SW 1271 (cell line): ENCODE results near the gene MARCHF10.
"Not testable (repeated sequence)": the region's sequence is repeated elsewhere in the genome, so short reads cannot be mapped to it uniquely, and the experiment has no call there.

ENCODE experiments used
- DNase-seq, 2 experiments: peaks; one replicate each; lab custom pipeline; 2025; lab: John Stamatoyannopoulos, UW

MARCHF10 gene, protein sequence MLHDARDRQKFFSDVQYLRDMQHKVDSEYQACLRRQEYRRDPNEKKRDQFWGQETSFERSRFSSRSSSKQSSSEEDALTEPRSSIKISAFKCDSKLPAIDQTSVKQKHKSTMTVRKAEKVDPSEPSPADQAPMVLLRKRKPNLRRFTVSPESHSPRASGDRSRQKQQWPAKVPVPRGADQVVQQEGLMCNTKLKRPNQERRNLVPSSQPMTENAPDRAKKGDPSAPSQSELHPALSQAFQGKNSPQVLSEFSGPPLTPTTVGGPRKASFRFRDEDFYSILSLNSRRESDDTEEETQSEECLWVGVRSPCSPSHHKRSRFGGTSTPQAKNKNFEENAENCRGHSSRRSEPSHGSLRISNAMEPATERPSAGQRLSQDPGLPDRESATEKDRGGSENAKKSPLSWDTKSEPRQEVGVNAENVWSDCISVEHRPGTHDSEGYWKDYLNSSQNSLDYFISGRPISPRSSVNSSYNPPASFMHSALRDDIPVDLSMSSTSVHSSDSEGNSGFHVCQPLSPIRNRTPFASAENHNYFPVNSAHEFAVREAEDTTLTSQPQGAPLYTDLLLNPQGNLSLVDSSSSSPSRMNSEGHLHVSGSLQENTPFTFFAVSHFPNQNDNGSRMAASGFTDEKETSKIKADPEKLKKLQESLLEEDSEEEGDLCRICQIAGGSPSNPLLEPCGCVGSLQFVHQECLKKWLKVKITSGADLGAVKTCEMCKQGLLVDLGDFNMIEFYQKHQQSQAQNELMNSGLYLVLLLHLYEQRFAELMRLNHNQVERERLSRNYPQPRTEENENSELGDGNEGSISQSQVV

DNA sequence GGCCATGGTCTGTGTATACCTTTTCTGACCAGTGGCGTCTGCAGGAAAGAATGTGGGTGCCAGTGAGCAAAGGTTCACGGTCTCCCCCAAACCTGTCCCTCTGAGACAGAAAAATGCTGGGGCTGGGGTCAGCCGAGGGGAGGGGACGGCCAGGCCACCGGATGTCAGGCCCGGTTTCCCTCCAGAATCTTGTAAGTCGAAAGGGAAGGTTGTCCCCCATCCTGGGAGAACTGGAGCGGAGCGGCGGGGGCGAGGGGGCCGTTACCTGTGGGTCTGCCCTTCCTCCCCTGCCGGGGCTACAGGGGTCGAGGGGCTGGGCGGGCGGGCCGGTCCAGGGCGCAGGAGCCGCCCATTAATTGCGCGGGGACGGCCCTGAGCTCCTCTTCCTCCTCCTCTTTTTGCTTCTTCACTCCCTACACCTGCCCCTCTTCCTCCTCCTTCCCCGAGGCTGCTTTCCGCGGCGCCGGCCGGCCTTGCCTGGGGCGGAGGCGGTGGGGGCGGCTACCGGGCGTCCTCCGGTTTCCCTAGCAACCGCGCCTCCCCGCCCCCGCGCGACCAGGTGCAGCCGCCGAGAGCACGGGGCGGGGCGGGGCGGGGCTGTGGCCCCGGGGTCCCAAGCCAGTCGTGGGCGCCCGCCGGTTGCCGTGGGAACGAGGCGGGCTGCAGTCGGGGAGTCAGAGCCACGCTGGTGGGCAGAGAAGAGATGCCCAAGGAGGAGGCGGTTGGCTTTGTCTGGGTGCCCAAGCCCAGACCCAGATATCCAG, at the start of gene MARCHF10:
TSS of gene MARCHF10 (minus strand) at position 503 of the 764 bp plus-strand sequence. CDS start 6,579 bp downstream, outside the sequence.
- no peak for DNase-seq

DNA sequence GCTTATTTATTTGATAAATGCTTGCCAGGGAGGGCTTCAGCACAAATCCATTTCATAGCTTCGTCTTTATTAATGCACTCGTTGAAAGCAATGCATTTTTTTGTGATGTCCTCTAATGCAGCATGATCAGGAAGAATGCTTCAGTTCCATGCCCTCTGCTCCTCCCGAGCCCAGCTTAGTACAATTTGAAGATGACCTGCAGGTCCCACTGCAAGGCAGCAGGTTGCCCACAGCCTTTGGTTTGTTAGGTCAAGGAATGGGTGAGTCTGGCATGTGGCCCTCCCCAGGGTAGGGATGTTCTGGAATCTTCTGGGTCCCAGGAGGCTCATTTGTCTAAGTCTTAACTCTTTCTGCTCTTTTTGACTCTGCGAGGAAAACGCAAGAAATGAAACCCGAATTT, 49.4 kb upstream of the MARCHF10 start:
- no peak for DNase-seq

DNA sequence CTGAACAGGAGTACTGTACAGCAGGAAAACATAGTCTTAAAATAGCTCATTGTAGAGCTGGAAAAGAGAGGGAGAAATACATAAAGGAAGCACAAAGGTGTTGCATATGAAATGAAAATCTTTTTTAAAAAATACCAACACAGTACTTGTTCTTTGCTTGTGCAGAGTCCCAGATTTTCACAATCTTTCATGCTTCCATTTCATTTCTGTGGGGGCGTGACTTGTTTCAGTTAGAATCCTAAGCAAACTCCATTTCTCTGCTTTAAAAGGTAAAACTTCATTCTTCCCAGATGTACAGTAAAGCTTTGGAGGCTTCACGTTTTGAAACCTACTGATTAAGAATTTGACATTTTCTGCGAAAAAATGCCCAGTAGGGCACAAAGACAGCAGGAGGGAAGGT, 48.5 kb upstream of the MARCHF10 start:
- no peak for DNase-seq

DNA sequence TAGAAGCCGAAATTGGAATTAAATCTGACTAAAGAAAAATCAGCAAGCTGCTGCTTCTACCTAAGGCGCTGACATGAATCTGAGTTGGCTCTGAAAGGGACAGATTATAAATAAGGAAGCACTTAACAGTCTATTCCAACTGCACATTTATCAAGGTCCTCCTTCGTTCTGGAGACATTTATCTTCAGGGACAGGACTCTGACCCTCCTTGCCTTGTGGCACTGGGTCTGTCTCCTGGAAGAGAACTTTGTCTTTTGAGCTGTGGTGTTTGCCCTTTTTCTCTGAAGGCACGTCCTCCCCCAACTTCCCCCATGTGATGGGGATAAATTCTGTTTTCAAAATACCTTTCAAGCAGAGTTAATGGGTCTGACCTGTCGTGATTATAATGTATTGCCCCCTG, 47.0 kb upstream of the MARCHF10 start:
- DNase-seq, result no peak

DNA sequence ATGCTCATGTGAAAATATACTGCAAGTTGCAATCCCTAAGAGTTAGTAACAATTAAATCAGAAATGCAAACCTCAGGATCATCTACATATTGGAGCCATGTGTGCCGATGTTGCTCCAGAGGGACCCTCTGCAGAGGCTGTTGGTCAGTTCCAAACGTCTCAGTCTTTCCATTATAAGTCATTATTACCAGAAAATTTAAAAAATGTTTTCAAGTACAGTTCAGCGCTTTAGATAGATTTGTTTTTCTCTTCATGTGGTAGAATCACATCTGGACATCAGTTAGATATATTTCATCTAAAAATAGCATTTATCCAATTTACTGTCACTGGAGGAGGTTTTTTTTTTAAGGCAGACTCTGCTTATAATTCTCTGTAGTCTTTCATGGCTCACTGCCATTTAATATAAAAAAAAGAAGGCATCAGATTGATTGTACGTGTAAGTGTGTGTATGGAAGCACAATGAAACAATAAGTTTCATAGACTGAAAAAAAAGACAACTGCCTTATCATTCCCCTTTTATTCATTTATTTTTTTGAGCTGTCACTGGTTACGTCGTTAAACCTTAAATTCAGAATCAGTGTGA, 46.1 kb upstream of the MARCHF10 start:
- no peak for DNase-seq

DNA sequence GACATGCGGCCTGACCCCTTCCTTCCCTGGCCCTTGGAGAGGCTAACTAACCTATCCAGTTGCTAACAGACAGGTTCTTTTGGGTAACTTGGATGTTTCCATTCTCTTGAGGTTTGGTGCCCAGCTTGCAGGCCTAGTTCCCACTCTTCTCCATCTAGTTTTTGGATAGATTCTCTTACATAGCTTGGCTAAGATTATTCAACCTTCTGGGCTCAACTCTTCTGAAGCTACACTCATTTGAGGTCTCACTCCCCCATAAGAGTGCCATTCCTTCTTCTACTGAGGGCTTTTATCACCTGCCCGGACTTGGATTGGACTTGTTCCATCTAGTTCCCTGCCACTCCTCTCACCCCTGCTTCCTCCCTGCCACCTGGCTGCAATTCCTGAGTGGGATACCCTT, 44.1 kb upstream of the MARCHF10 start:
- no peak for DNase-seq

DNA sequence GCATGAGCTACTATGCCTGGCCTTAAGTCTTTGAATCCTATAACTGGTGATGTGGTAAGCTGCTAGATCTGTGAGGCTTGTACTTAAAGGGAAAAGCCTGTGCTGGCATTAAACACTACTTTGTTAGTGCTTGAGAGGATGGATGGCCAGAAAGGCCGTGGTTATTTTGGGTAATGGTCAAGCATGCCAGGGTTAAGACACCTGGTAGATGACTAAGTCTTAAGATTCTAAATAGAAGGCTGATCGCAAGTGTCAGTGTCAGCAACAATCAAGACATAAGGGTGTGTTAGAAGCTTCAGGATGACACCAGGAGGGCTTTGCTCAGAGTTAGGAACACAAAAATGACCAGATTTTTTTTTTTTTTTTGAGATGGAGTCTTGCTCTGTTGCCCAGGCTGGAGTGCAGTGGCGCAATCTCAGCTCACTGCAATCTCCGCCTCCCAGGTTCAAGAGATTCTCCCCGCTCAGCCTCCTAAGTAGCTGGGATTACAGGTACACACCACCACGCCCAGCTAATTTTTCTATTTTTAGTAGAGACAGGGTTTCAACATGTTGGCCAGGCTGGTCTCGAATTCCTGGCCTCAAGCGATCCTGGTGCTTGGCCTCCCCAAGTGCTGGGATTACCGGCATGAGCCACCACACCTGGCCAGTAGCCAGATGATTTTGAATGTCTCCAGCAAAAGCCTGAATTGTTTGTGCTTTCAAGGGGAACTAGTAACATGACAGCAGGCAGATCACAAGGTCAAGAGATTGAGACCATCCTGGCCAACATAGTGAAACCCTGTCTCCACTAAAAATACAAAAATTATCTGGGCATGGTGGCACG, 41.7 kb upstream of the MARCHF10 start:
- DNase-seq, result not testable (repeated sequence)

DNA sequence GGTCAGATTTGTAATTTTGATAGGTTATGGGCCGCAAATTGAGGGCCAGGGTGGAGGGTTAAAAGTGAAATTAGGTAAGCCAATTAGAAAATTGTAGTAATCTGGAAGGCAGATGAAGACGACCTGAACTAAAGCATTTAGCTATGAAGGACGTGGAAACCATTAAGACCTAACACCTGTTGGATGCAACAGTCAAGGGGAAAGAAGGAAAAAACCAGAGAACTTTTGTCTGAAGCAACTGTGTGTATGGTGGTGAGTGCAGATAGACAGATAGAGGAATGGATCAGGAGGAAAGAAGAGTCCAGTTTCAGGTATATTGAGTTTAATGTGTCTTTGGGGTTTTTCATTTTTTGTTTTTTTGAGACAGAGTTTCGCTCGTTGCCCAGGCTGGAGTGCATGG, 40.2 kb upstream of the MARCHF10 start:
- no peak for DNase-seq

DNA sequence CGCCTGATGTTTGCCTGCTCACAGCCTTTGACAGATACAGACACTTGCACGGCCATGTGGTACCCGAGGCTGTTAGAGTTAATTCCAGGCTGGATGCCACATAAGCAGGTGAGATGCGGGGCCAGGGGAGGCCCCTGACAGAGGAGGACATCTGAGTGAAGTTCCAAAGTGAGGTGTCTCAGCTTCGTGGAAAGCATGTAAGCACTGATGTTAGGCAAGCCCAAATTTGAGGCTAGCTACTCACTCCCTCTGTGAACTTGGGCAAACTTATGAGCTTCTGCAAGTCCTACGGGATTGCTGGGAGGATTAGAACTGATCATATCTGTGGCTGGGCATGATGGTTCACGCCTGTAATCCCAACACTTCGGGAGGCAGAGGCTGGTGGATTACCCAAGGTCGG, 39.3 kb upstream of the MARCHF10 start:
- no peak for DNase-seq

DNA sequence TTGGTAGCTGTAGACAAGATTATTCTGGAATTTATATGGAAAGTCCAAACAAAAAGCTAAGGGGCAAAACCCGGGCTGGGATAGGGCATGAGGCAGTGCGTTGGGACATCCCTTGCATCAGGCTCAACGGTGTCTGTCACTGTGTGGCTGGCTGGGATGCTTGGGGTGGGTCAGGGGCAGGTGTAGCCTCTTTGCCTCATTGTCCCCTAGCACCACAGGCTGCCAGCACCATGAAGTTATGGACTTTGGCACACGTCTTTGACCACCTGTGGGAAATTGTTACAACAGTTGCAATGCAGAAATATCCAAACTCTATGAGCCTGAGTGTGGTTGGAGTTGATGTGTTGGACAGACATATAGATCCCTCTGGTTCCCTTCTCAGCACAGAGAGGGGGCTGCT, 32.8 kb upstream of the MARCHF10 start:
- DNase-seq, result no peak

DNA sequence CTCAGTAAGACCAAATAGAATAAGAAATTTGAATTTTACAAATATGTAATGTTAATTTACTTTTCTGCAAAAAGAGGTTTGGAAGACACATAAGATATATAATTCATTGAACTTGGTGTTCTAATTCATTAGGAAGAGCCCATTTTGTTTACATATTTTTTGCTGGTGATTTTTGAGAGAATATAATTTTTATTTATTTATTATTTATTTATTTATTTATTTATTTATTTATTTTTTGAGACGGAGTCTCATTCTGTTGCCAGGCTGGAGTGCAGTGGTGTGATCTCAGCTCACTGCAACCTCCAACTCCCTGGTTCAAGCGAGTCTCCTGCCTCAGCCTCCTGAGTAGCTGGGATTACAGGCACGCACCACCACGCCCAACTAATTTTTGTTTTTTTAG, 25.7 kb upstream of the MARCHF10 start:
- DNase-seq, result not testable (repeated sequence)

DNA sequence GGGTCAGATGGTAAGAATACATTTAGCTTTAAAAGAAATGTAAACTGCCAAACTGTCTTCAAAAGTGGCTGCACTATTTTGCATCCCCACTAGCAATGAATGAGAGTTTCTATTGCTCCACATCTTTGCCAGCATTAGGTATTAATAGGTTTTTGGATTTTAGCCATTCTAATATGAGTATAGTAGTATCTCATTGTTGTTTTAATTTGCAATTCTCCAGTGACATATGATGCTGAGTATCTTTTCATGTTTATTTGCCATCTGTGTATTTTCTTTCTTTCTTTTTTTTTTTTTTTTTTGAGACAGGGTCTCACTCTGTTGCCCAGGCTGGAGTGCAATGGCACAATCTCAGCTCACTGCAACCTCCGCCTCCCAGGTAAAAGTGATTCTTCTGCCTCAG, 24.3 kb upstream of the MARCHF10 start:
- no peak for DNase-seq

DNA sequence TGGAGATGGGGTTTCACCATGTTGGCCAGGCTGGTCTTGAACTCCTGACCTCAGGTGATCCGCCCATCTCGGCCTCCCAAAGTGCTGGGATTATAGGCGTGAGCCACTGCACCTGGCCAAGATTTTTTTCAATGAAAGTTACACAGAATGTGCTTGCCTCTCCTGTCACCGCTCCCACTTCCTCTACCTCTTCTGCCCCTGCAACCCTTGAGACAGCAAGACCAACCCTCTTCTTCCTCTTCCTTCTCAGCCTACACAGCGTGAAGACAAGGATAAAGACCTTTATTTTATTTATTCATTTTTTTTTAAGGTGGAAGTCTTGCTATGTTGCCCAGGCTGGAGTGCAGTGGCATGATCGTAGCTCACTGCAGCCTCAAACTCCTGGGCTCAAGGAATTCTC, 23.0 kb upstream of the MARCHF10 start:
- not testable (repeated sequence) for DNase-seq

DNA sequence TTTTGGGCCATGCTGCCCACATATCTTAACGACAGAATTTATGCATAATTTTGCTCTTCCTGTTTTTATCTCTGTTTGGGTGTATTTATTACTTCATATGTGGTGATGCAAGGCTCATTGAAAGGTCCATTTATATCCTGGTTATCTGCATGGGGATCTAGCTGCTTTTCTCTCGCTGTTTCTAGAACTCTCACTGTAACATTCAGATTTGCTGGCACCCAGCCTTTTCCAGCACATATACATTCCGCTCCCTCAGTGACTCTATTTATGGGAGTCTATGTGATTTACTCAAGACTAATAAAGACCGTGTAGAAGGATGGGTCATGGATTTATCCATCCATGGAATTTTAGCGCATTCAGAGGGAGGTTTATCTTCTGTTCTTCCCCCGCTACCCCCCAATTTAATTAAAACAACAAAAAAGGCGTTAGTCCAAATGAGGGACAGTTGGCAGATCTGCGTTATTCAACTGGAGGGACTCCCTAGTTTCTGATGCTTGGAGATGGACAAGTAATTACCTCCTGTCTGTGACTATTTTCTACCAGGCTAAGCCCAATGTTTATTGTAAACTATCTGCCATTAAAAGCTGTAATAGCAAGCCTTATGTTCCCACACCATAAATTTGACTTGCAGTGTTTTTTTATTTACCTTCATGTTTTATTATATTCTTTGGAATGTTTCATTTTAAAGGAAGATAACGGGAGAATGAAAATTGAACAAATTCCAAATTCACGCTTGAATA, 19.8 kb upstream of the MARCHF10 start:
- DNase-seq, result no peak

DNA sequence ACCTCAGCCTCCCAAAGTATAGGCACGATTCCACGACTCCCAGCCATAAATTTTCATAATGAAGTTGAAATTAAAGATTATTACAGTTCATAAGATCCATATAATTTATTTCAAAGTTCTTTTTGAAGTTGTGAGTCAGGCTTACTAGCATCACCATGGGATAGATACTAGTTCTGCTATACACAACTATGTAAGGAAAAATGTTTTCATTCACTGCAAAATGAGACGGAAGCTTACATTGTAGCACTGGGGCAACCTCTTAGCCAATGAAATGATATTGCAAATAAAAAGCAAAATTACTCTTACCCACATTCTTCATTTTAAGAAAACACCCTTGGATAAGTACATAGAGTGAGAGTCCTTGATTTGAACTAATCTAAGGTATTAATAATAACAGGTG, 18.8 kb upstream of the MARCHF10 start:
- DNase-seq, result no peak

DNA sequence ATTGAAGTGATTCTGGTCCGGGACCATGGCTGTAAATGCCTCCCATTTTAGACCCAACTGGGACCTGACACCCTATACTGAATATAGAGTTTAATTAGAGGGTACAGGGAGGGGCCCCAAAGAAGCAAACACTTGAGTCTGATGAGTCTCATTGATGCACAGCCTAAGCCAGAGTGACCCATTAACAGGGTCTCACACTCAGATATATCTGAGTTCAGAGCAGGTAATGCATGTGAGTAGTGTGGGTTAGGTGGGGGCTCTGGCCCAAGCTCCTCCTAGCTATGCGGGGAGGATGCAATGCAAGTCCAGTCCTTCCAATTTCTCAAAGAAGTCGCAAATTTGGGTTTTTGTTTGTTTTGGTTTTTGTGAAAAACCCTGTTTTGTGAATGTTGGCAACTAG, 17.1 kb upstream of the MARCHF10 start:
- no peak for DNase-seq

DNA sequence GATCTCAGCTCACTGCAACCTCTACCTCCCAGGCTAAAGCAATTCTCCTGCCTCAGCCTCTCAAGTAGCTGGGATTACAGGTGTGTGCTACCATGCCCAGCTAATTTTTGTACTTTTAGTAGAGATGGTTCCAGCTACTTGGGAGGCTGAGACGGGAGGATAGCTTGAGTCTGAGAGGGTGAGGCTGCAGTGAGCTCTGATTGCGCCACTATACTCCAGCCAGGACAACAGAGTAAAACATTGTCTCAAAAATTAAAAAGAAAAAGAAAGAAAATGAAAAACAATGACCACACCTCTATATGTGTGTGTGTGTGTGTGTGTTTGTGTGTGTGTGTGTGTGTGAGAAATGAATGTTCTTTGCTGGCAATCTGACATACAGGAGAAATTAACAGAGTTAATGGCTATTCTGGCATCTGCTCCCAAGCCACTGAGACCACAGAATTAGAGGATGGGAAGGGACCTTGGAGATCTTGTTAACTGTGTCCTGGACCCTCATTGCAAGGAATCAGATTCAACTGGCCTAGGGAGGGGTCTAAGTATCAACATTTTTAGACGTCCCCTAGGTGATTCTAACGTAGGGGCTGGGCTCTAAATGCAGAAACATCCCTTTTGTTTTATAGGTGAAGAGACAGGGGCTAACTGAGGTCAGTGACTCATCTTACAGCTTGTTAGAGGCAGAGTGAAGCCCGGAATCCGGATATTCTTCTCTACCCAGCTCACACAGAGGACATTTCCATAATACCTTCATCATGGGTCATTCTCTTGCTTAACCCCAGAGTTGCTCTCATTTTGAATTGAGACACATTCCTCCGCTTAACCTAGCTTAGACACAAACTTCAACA, 16.4 kb upstream of the MARCHF10 start:
- peak; percentile 76 to 91 for DNase-seq

DNA sequence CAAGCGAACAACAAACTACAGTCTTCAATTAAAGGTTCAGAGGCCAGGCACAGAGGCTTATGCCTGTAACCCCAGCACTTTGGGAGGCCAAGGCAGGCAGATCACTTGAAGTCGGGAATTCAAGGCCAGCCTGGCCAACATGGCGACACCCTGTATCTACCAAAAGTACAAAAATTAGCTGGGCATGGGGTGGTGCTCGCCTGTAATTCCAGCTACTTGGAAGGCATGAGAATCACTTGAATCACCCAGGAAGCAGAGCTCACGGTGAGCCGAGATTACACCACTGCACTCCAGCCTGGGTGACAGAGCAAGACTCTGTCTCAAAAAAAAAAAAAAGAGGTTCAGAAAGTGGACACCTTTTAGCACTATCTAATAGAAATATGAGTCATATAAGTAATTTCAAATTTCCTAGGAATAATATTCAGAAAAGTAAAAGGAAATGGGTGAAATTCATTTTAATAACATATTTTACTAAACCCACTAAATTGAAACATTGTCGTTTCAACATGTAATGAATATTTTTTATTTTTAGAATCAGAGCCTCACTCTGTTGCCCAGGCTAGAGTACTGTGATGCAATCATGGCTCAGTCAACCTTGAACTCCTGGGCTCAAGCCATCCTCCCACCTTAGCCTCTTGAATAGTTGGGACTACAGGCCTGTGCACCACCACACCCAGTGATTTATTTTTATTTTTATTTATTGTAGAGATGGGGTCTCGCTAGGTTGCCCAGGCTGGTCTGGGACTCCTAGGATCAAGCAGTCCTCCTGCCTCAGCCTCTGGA, 15.2 kb upstream of the MARCHF10 start:
- peak in 1 of 2 experiments; percentile 30 for DNase-seq
